D341Med (cell line): ENCODE data around the gene GRM7.
A peak's percentile ranks its signal among the peaks of the same experiment; 100 is the strongest.

Experiments
- DNase-seq: peaks from one replicate; pipeline ENCODE4 v3.0.0; 2012; ENCODE audit warnings: low spot score

Gene GRM7

DNA sequence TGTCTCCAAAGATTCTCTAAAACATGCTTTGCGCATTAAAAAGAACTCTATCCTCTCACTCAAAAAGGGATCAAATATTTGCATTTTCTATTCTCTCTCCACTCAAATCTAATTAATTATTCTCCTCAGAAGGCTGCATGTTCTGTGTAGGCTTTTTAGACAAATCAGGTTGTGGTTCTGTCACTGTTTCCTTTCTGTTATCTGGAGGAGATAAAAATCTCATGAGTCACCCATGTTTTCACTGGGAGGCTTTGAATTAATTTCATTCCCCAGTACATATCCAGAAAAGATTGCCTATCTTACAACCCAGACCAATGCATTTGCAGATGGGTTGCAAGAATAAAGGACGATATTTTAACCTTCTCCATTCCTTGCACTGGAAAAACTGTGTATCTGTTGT is 446.5 kb downstream of the GRM7 start:
- no peak for DNase-seq

GRCh38 chr3:7309641-7310102 is 448.8 kb downstream of the GRM7 start:
- no peak for DNase-seq

GRCh38 chr3:7315037-7315436 is 454.1 kb downstream of the GRM7 start:
- no peak for DNase-seq

GRCh38 chr3:7322957-7323669 is 462.2 kb downstream of the GRM7 start:
- no peak for DNase-seq

- no peak for DNase-seq
Measured at GRCh38 chr3:7328339-7328738, 467.4 kb downstream of the GRM7 start.

DNA sequence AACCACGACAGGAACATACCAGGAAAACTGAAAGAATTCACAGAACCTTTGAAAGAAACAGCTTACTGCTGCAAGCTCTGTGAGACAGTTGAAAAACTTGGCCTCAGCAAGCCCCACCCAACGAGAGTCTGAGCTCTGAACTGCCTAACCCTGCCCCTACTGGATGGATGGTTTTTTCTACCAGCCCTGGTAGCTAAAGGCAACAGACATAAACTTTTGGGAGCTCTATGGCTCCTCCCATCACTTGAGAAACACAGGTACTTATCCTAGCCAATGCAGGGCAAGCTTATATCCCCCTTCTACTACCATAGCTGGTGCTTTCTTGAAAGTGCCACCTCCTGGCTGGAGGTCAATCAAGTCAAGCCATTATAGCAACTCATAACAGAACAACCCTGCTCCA is 471.8 kb downstream of the GRM7 start:
- no peak for DNase-seq

DNA sequence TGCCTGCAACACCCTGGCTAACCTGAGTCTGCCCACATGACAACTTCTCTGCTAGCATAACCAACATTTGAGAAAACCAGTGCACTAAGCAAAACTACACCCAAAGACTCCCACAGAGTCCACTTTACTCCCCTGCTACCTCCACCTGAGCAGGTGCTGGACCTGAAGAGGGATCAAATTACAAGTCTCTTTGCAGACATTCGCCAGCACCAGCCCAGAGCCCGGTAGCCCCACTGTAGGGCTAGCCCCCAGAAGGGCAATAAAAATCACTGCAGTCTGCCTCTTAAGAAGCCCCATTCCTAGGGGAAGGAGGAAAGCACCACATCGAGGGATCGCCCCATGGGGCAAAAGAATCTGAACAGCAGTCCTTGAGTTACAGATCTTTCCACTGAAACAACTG is 472.2 kb downstream of the GRM7 start:
- no peak for DNase-seq

- no peak for DNase-seq
Measured at GRCh38 chr3:7340795-7341194, 479.9 kb downstream of the GRM7 start.

DNA sequence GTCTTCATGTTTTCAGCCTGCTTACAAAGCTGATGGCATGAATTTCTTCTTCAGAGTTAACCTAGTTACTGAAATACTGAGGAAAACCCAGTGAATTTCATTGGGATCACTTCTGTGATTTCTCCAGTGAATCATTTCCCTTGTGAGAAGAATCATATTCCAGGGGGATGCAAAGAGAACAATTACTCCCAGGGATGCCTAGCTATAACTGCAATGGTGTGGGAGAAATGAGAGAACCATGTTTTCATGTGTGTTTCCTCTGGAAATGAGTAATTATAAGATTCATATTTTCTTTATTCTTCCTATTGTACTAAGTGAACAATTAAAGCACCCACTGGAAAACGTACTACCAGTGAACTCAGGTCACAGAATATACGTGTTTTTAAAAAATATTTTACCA is 485.4 kb downstream of the GRM7 start:
- no peak for DNase-seq

- no peak for DNase-seq
Measured at GRCh38 chr3:7357101-7357500, 496.2 kb downstream of the GRM7 start.

GRCh38 chr3:7367968-7368367 is 507.1 kb downstream of the GRM7 start:
- DNase-seq: no peak

DNA sequence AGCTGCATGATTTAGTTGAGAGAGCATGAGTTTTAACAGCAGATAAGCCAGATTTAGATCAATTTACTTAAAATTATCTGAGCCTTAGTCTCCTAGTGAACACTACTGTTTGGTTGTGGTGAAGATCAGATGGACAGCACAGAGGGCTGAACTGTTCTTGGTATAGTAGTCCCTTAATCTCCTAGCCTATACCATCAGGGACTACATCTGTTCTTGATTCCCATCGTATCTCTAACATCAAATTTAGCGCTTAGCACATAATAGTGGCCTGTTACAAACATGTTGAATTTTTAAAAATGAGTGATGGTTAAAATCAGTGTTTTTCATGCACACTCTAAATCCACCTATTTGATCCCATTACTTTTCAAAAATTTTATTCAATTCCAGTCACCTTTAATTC is 507.7 kb downstream of the GRM7 start:
- peak; percentile 37 for DNase-seq

GRCh38 chr3:7371693-7372572 is 511.0 kb downstream of the GRM7 start:
- no peak for DNase-seq

GRCh38 chr3:7377103-7377502 is 516.2 kb downstream of the GRM7 start:
- no peak for DNase-seq

DNA sequence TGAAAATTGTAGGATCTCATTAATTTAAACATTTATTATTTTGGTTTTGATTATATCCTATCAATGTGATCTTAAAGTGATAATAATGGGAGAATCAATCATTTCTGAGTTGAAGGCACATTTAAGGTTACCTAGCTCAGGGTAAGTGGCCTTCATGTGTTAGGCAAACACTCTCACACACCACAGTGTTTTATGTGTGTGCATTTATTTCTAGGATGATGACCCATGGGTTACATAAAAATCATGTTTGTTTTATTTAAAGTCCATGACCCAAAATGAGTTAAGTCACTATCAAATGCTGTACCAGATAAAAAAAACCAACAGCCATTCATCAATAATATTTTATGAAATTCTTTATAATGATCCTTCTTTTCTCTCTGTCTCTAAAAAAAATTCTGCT is 520.8 kb downstream of the GRM7 start:
- no peak for DNase-seq

GRCh38 chr3:7382293-7383010 is 521.5 kb downstream of the GRM7 start:
- DNase-seq: no peak

- DNase-seq: no peak
Measured at GRCh38 chr3:7385635-7386034, 524.7 kb downstream of the GRM7 start.

GRCh38 chr3:7388026-7388425 is 527.1 kb downstream of the GRM7 start:
- no peak for DNase-seq

- no peak for DNase-seq
Measured at GRCh38 chr3:7392206-7392605, 531.3 kb downstream of the GRM7 start.

DNA sequence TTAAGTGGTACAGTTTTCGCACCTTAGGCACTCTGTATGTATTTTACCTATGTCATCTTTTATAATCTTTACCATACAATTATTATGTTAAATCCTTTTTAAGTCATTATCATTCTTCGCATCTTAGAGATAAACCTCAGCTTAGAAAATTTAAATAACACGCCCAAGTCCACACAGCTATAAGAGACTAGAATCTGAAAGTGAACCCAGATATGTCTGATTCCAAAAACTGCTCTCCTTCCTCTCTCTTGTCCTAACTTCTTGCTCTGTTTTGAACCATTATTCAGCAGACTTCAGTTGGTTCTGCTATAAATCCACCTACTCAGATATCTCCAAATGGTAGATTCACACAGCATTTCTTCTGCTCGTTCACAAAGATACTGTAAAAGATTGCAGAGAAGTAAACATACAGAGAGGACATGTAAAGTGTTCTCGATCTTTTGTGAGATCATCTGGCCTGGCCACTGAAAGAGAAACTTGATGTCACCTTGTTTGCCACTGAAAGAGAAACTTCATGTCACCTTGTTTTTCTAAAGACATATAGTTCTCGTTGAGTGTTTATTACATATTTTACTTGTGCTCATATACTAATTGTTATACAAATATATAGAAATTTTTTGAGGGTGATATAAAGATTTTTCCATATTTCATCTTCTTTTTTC is 533.2 kb downstream of the GRM7 start:
- DNase-seq: no peak

- DNase-seq: no peak
Measured at GRCh38 chr3:7396534-7396933, 535.6 kb downstream of the GRM7 start.

- no peak for DNase-seq
Measured at GRCh38 chr3:7397097-7397496, 536.2 kb downstream of the GRM7 start.
